Osteocyte (in vitro differentiated cells): ENCODE data around the gene CNKSR3. TPM values are rescaled to one million over a fixed set of nuclear protein-coding genes. Genes with fewer than 3 reads are reported as not detected.

Experiments used
- DNase-seq: peaks from one replicate; pipeline ENCODE4 v3.0.0; 2021; ENCODE audit warnings: mixed read lengths; ENCODE audit not compliant: unreplicated experiment; ENCODE audit errors: extremely low spot score
- H3K27ac Mint-ChIP-seq: one replicate; pipeline ENCODE4 v1.8.0; 2021; ENCODE audit warnings: mild to moderate bottlenecking, mixed read lengths; ENCODE audit not compliant: unreplicated experiment
- H3K27me3 Mint-ChIP-seq: one replicate; pipeline ENCODE4 v1.8.0; 2021; ENCODE audit warnings: mixed read lengths; ENCODE audit not compliant: unreplicated experiment
- H3K36me3 Mint-ChIP-seq: one replicate; pipeline ENCODE4 v1.8.0; 2021; ENCODE audit warnings: mixed read lengths; ENCODE audit not compliant: unreplicated experiment
- H3K4me1 Mint-ChIP-seq: one replicate; pipeline ENCODE4 v1.8.0; 2021; ENCODE audit warnings: mixed read lengths; ENCODE audit not compliant: unreplicated experiment
- H3K4me3 Mint-ChIP-seq: one replicate; pipeline ENCODE4 v1.8.0; 2021; ENCODE audit warnings: mild to moderate bottlenecking, moderate library complexity, mixed read lengths; ENCODE audit not compliant: unreplicated experiment
- H3K9me3 Mint-ChIP-seq: one replicate; pipeline ENCODE4 v1.8.0; 2021; ENCODE audit warnings: mixed read lengths; ENCODE audit not compliant: unreplicated experiment
- CTCF ChIP-seq: fragments of 200-600 bp; sonication (generic); IDR thresholded peaks from 2 replicates; pipeline ENCODE4 v1.5.0; 2021; ENCODE audit warnings: antibody characterized with exemption, mild to moderate bottlenecking, moderate library complexity
- total RNA-seq: library from RNA; stranded (reverse); gene quantifications from 2 replicates; pipeline ENCODE4 v1.2.1, GENCODE V29; 2021

The CNKSR3 gene
- total RNA-seq, 1 donor from 2014 or later: 14.6 TPM

GRCh38 chr6:154380741-154381140, 129.7 kb downstream of the CNKSR3 start:
- peaks cover 9% of the 10 kb centered on the region for H3K4me1 Mint-ChIP-seq
- DNase-seq: no peak
- H3K27ac Mint-ChIP-seq: no peak overlapping the region
- TF ChIP-seq CTCF: no peak
- H3K4me3 Mint-ChIP-seq: no peak overlapping the region
- peaks cover 2% of the 10 kb centered on the region for H3K36me3 Mint-ChIP-seq
- no peaks in the 10 kb centered on the region for H3K9me3 Mint-ChIP-seq
- peaks cover 7% of the 10 kb centered on the region for H3K27me3 Mint-ChIP-seq

GRCh38 chr6:154379585-154379984, 130.9 kb downstream of the CNKSR3 start:
- H3K4me3 Mint-ChIP-seq: no peak overlapping the region
- no peaks in the 10 kb centered on the region for H3K27me3 Mint-ChIP-seq
- no peak overlapping the region for H3K27ac Mint-ChIP-seq
- peaks cover 3% of the 10 kb centered on the region for H3K4me1 Mint-ChIP-seq
- no peaks in the 10 kb centered on the region for H3K36me3 Mint-ChIP-seq
- no peak for TF ChIP-seq CTCF
- no peaks in the 10 kb centered on the region for H3K9me3 Mint-ChIP-seq
- no peak for DNase-seq

GRCh38 chr6:154378518-154378917, 132.0 kb downstream of the CNKSR3 start:
- Mint-ChIP-seq H3K27ac (no peak overlapping the region), H3K36me3 (no peaks in the 10 kb centered on the region), H3K9me3 (no peaks in the 10 kb centered on the region), H3K4me1 (no peaks in the 10 kb centered on the region), H3K27me3 (no peaks in the 10 kb centered on the region), H3K4me3 (no peak overlapping the region)
- DNase-seq: no peak
- TF ChIP-seq CTCF: no peak

GRCh38 chr6:154377726-154378125, 132.8 kb downstream of the CNKSR3 start:
- Mint-ChIP-seq H3K9me3 (no peaks in the 10 kb centered on the region), H3K27ac (no peak overlapping the region), H3K36me3 (no peaks in the 10 kb centered on the region), H3K4me3 (no peak overlapping the region), H3K4me1 (no peaks in the 10 kb centered on the region), H3K27me3 (no peaks in the 10 kb centered on the region)
- TF ChIP-seq CTCF: no peak
- DNase-seq: no peak

- Mint-ChIP-seq H3K27me3 (no peaks in the 10 kb centered on the region), H3K27ac (no peak overlapping the region), H3K4me3 (no peak overlapping the region), H3K4me1 (peaks cover 4% of the 10 kb centered on the region), H3K36me3 (no peaks in the 10 kb centered on the region), H3K9me3 (no peaks in the 10 kb centered on the region)
- TF ChIP-seq CTCF: no peak
- no peak for DNase-seq
Measured at GRCh38 chr6:154373971-154374370, 136.5 kb downstream of the CNKSR3 start.
